Caco-2 (cell line): ENCODE data around the gene GADL1. TPM values are rescaled to one million over a fixed set of nuclear protein-coding genes. Genes with fewer than 3 reads are reported as not detected.

ENCODE experiments used
- BruUV-seq: library from RNA; stranded (reverse); fragments of 400-500 nt; replicated peaks from 2 replicates; lab custom pipeline; 2021; lab: Mats Ljungman, UMichigan
- CTCF ChIA-PET: fragments of 300-600 bp; sonication (Branson Sonifier 250); formaldehyde crosslinking; loops from one replicate; lab custom pipeline; 2022; ENCODE audit warnings: antibody characterized with exemption; lab: Charles Lee
- POLR2A ChIA-PET: fragments of 300-600 bp; sonication (Branson Sonifier 250); formaldehyde crosslinking; loops from one replicate; lab custom pipeline; 2022; ENCODE audit warnings: antibody characterized with exemption; lab: Charles Lee
- DNase-seq, 2 experiments: peaks; one replicate each; pipeline versions ENCODE4 v3.0.0 to v3.0.0-alpha.2; 2020 to 2022
- H3K27me3 ChIP-seq: replicated peaks from 2 replicates; pipeline ENCODE4 v1.6.0; 2011; ENCODE audit warnings: low read length; ENCODE audit not compliant: control insufficient read depth, insufficient read depth
- H3K36me3 ChIP-seq: 2 replicates; pipeline ENCODE4 v1.5.1; 2011; ENCODE audit warnings: low read length; ENCODE audit not compliant: control insufficient read depth, insufficient read depth
- H3K4me1 ChIP-seq: fragments of 250-450 bp; sonication (Bioruptor Pico); 2 replicates; pipeline ENCODE4 v1.5.1; 2020; ENCODE audit warnings: mild to moderate bottlenecking
- H3K4me3 ChIP-seq: 2 replicates; pipeline ENCODE4 v1.5.1; 2011; ENCODE audit warnings: low read depth, mild to moderate bottlenecking, control low read depth, low read length
- H3K9me3 ChIP-seq: fragments of 250-450 bp; sonication (Bioruptor Pico); 2 replicates; pipeline ENCODE4 v1.5.1; 2020; ENCODE audit warnings: mild to moderate bottlenecking, moderate library complexity
- H3K27ac Mint-ChIP-seq: one replicate; pipeline ENCODE4 v1.8.0; 2022; ENCODE audit warnings: mixed read lengths; ENCODE audit not compliant: unreplicated experiment
- H3K27me3 Mint-ChIP-seq: one replicate; pipeline ENCODE4 v1.8.0; 2022; ENCODE audit warnings: mixed read lengths; ENCODE audit not compliant: insufficient read depth, unreplicated experiment
- H3K36me3 Mint-ChIP-seq: one replicate; pipeline ENCODE4 v1.8.0; 2022; ENCODE audit warnings: mild to moderate bottlenecking, mixed read lengths; ENCODE audit not compliant: insufficient read depth, unreplicated experiment
- H3K4me1 Mint-ChIP-seq: one replicate; pipeline ENCODE4 v1.8.0; 2022; ENCODE audit warnings: low read depth, mixed read lengths; ENCODE audit not compliant: unreplicated experiment
- H3K4me3 Mint-ChIP-seq: one replicate; pipeline ENCODE4 v1.8.0; 2022; ENCODE audit warnings: mild to moderate bottlenecking, moderate library complexity, mixed read lengths; ENCODE audit not compliant: unreplicated experiment
- H3K9me3 Mint-ChIP-seq: one replicate; pipeline ENCODE4 v1.8.0; 2022; ENCODE audit warnings: mixed read lengths; ENCODE audit not compliant: unreplicated experiment
- CTCF ChIP-seq, 2 experiments: fragments of 200-600 bp in 1 of 2; IDR thresholded peaks; 1 replicate in 1 of 2; 2 replicates in 1 of 2; pipeline versions ENCODE4 v1.5.1 to v1.8.0; 2011 to 2022; ENCODE audit warnings: antibody characterized with exemption in 1 of 2, control low read depth in 1 of 2, inconsistent platforms in 1 of 2, low read depth in 1 of 2, low read length in 1 of 2, mild to moderate bottlenecking in 1 of 2, moderate library complexity in 1 of 2; ENCODE audit not compliant: insufficient read depth in 1 of 2, severe bottlenecking in 1 of 2, unreplicated experiment in 1 of 2
- intact Hi-C: fragments of 100-400 bp; cut with micrococcal nuclease; formaldehyde crosslinking; loops from one replicate; pipeline ENCODE4 v1.10.0; 2022; ENCODE audit not compliant: unreplicated experiment
- total RNA-seq: library from RNA; stranded (reverse); gene quantifications from 2 replicates; pipeline ENCODE4 v1.2.3, GENCODE V29; 2022

Gene GADL1
- total RNA-seq, 1 experiment from 2014 or later: 6.2 TPM

- Histone ChIP-seq H3K4me1 (no peaks in the 10 kb centered on the region), H3K36me3 (no peaks in the 10 kb centered on the region), H3K9me3 (no peaks in the 10 kb centered on the region), H3K27me3 (no peaks in the 10 kb centered on the region), H3K4me3 (no peak overlapping the region)
- Mint-ChIP-seq H3K4me3 (no peak overlapping the region), H3K9me3 (no peaks in the 10 kb centered on the region), H3K36me3 (no peaks in the 10 kb centered on the region), H3K27ac (no peak overlapping the region), H3K27me3 (no peaks in the 10 kb centered on the region), H3K4me1 (peaks cover 10% of the 10 kb centered on the region)
- BruUV-seq: no TSS peak
- POLR2A ChIA-PET: no interaction called here
- intact Hi-C loops: no loop called here
- DNase-seq: no peak
- no peak for TF ChIP-seq CTCF (IDR thresholded peaks at IDR 0.05; ENCODE audit: insufficient read depth in 1 of 2, low read depth in 1 of 2, low read length in 1 of 2, severe bottlenecking in 1 of 2, unreplicated experiment in 1 of 2)
- CTCF ChIA-PET: no interaction called here
Observed at GRCh38 chr3:30919564-30919963, 25.1 kb upstream of the GADL1 start.

GRCh38 chr3:30918761-30919160 is 24.3 kb upstream of the GADL1 start:
- Mint-ChIP-seq H3K4me1 (peaks cover 10% of the 10 kb centered on the region), H3K9me3 (no peaks in the 10 kb centered on the region), H3K4me3 (no peak overlapping the region), H3K27ac (no peak overlapping the region), H3K36me3 (no peaks in the 10 kb centered on the region), H3K27me3 (no peaks in the 10 kb centered on the region)
- Histone ChIP-seq H3K4me1 (no peaks in the 10 kb centered on the region), H3K27me3 (no peaks in the 10 kb centered on the region), H3K36me3 (no peaks in the 10 kb centered on the region), H3K4me3 (no peak overlapping the region), H3K9me3 (no peaks in the 10 kb centered on the region)
- POLR2A ChIA-PET: no interaction called here
- intact Hi-C loops: no loop called here
- no peak for TF ChIP-seq CTCF (IDR thresholded peaks at IDR 0.05; ENCODE audit: insufficient read depth in 1 of 2, low read depth in 1 of 2, low read length in 1 of 2, severe bottlenecking in 1 of 2, unreplicated experiment in 1 of 2)
- CTCF ChIA-PET: no interaction called here
- DNase-seq: no peak
- BruUV-seq: no TSS peak

- no peaks in the 10 kb centered on the region for H3K4me1 ChIP-seq
- H3K9me3 Mint-ChIP-seq: no peaks in the 10 kb centered on the region
- no TSS peak for BruUV-seq
- ChIA-PET CTCF (no interaction called here), POLR2A (no interaction called here)
- H3K36me3 Mint-ChIP-seq: no peaks in the 10 kb centered on the region
- no peak overlapping the region for H3K4me3 Mint-ChIP-seq
- no peaks in the 10 kb centered on the region for H3K9me3 ChIP-seq
- no peak for DNase-seq
- no peak overlapping the region for H3K4me3 ChIP-seq
- H3K27me3 Mint-ChIP-seq: no peaks in the 10 kb centered on the region
- peaks cover 10% of the 10 kb centered on the region for H3K4me1 Mint-ChIP-seq
- TF ChIP-seq CTCF (IDR thresholded peaks at IDR 0.05; ENCODE audit: insufficient read depth in 1 of 2, low read depth in 1 of 2, low read length in 1 of 2, severe bottlenecking in 1 of 2, unreplicated experiment in 1 of 2): no peak
- H3K27ac Mint-ChIP-seq: no peak overlapping the region
- H3K27me3 ChIP-seq: no peaks in the 10 kb centered on the region
- intact Hi-C loops: no loop called here
- H3K36me3 ChIP-seq: no peaks in the 10 kb centered on the region
Observed at GRCh38 chr3:30915782-30916181, 21.3 kb upstream of the GADL1 start.
